8988T (cell line): ENCODE measurements around the gene OSBPL7.

Experiments
- DNase-seq: peaks from one replicate; pipeline ENCODE4 v3.0.0; 2011

OSBPL7 gene

DNA sequence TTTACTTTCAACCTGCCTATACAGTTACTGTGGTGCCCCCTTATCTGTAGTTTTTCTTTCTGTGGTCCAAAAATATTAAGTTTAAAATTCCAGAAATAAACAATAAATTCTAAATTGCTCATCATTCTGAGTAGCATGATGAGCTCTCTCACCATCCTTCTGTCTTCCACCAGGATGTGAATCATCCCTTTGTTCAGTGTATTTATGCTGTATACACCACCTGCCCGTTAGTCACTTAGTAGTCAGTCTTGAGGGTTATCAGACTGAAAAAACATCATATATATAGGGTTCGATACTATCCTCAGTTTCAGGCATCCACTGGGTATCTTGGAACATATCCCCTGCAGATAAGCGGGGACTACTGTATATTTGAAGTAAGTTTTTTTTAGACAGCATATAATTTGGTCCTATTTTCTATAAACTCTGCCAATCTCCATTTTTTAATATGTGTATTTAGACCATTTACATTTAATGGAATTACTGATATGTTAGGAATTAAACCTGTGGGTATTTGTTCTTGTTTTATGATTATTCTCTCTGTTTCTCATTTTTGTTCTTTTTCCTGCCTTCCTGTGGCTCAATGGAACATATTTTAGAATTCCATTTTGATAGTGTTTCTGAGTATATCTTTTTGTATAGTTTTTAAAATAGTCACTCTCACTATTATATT lies 57.5 kb downstream of the OSBPL7 start:
- no peak for DNase-seq

- no peak for DNase-seq
These were observed 58.9 kb downstream of the OSBPL7 start for GRCh38 chr17:47762728-47763127.

DNA sequence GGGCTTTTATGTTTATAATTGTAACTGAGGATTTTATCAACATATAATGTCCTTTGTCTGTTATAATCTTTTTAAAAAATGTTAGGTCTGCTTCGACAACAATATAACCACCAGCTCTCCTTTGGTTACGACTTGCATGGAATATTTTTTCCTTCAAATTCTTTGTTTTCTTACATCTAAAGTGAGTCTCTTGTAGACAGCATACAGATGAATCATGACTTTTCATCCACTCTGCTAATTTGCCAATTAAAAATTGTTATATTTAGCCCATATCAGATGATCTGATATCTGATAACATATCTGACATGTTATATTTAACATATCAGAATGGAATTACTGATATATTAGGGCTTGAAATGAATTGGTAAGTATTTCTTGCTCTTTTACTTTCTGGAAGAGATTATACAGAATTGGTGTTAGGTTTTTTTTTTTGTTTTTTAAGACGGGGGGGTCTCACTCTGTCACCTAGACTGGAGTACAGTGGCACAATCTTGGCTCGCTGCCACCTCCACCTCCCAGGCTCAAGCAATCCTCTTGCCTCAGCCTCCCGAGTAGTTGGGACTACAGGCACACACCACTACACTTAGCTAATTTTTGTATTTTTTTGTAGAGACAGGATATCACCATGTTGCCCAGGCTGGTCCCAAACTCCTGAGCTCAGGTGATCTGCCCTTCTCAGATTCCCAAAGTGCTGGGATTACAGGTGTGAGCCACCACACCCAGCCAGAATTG lies 61.0 kb downstream of the OSBPL7 start:
- no peak for DNase-seq

- DNase-seq: no peak
These were observed 64.2 kb downstream of the OSBPL7 start for GRCh38 chr17:47757386-47757785.
